Prostate gland (tissue), 2 donors: ENCODE data around the gene ADCY3. TPM values are rescaled to one million over a fixed set of nuclear protein-coding genes. Genes with fewer than 3 reads are reported as not detected.

Source experiments
- DNase-seq: peaks from one replicate; pipeline ENCODE4 v3.0.0-alpha.2; 2019; ENCODE audit warnings: low spot score
- H3K27ac ChIP-seq, 2 donors: fragments of 200-600 bp; sonication (generic); 2 replicates each; pipeline ENCODE4 v1.5.1; 2017 to 2019
- H3K27me3 ChIP-seq: fragments of 200-600 bp; sonication (generic); replicated peaks from 2 replicates; pipeline ENCODE4 v1.5.1; 2019; ENCODE audit not compliant: insufficient read depth
- H3K36me3 ChIP-seq, 2 donors: fragments of 200-600 bp; sonication (generic); 1 replicate in 1 of 2; 2 replicates in 1 of 2; pipeline versions ENCODE4 v1.5.1 to v1.8.1; 2017 to 2019
- H3K4me1 ChIP-seq: fragments of 200-600 bp; sonication (generic); replicated peaks from 2 replicates; pipeline ENCODE4 v1.5.1; 2019
- H3K4me3 ChIP-seq, 2 donors: fragments of 200-600 bp; sonication (generic); 2 replicates each; pipeline ENCODE4 v1.5.1; 2017 to 2019
- H3K9me3 ChIP-seq: fragments of 200-600 bp; sonication (generic); 2 replicates; pipeline ENCODE4 v1.5.1; 2017
- POLR2A ChIP-seq: fragments of 450-650 bp; IDR thresholded peaks from one replicate; pipeline ENCODE4 v1.6.1; 2016; ENCODE audit warnings: antibody characterized with exemption, mild to moderate bottlenecking
- POLR2AphosphoS5 ChIP-seq: sonication (generic); formaldehyde crosslinking; IDR thresholded peaks from one replicate; pipeline ENCODE4 v1.6.1; 2017; ENCODE audit warnings: antibody characterized with exemption
- WGBS: methylation state at CpG from one replicate; pipeline ENCODE4 v1.1.5; 2018; 5-methylcytosine and 5-hydroxymethylcytosine counted together
- intact Hi-C: fragments of 100-400 bp; cut with DNase I; formaldehyde crosslinking; loops from one replicate; pipeline ENCODE4 v1.14.2; 2022
- total RNA-seq, 2 donors: library from RNA; depleted of rRNA; stranded (reverse); fragments of >200 nt; gene quantifications; one replicate each; pipeline ENCODE4 v1.1.0, GENCODE V29; 2016
- TF ChIP-seq, protein P1 (sequence below), 4 experiments: fragments of 200-600 bp in 2 of 4; fragments of 450-650 bp in 2 of 4; sonication (generic) in 2 of 4; IDR thresholded peaks; 1 replicate in 3 of 4; 2 replicates in 1 of 4; pipeline ENCODE4 v1.5.1; 2016 to 2019; ENCODE audit warnings: antibody characterized with exemption in 4 of 4, mild to moderate bottlenecking in 2 of 4, moderate library complexity in 2 of 4

The ADCY3 gene
- total RNA-seq, 2 donors from 2014 or later = 20.8 to 44.3 TPM

DNA sequence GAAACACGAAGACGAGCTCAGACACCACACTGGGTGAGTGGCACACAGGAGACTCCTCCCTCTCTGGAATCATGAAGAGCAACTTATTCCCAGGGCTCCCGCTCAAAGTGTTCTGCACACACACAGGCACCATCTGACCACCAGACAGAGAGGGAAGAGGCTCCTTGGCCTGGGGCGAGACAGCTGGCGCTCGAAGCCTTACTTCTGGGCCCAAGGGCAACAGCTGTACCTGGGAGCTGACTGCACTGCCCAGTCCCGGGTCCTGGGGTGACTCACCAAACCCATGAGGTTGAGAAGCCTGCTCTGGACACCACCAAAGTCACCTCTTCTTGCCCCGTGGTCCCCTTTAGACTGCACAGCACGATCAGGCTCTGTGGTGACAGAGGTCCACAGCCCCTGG is 42.4 kb downstream of the ADCY3 start:
- intact Hi-C loops = no loop called here
- no peak for TF ChIP-seq POLR2AphosphoS5
- TF ChIP-seq, protein P1, sequence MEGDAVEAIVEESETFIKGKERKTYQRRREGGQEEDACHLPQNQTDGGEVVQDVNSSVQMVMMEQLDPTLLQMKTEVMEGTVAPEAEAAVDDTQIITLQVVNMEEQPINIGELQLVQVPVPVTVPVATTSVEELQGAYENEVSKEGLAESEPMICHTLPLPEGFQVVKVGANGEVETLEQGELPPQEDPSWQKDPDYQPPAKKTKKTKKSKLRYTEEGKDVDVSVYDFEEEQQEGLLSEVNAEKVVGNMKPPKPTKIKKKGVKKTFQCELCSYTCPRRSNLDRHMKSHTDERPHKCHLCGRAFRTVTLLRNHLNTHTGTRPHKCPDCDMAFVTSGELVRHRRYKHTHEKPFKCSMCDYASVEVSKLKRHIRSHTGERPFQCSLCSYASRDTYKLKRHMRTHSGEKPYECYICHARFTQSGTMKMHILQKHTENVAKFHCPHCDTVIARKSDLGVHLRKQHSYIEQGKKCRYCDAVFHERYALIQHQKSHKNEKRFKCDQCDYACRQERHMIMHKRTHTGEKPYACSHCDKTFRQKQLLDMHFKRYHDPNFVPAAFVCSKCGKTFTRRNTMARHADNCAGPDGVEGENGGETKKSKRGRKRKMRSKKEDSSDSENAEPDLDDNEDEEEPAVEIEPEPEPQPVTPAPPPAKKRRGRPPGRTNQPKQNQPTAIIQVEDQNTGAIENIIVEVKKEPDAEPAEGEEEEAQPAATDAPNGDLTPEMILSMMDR (IDR thresholded peaks at IDR 0.05) = no peak
- no peak for TF ChIP-seq POLR2A

DNA sequence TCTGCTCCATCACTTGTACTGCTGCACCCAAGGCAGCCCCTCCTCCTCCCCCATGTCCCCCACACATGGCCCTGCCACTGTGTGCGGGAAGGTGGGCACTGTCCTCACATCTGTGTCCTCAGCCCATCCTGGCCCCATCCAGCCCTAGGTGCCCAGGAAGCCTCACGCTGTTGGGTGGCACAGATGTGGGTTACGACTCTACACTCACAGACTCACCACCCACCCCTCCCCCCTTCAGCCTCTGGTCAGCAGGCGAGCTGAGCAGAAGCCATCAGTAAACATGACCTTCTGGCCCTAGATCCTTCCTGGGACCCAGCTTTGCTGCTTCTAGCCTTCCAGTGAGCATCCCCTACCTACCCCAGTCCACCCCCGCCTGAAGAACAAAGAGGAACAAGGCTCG is 43.0 kb downstream of the ADCY3 start:
- no peak for DNase-seq
- H3K27ac ChIP-seq = no peak overlapping the region
- intact Hi-C loops = no loop called here
- H3K4me3 ChIP-seq = no peak overlapping the region
- H3K9me3 ChIP-seq = no peaks in the 10 kb centered on the region
- 94% methylated on average over 6 of the region's 6 CpGs for WGBS
- no peaks in the 10 kb centered on the region for H3K27me3 ChIP-seq
- H3K4me1 ChIP-seq = no peaks in the 10 kb centered on the region
- TF ChIP-seq POLR2A (no peak), POLR2AphosphoS5 (no peak)
- TF ChIP-seq, protein P1 (IDR thresholded peaks at IDR 0.05) = no peak
- H3K36me3 ChIP-seq = no peaks in the 10 kb centered on the region

More for the DNA sequence above, 42.4 kb downstream of the ADCY3 start:
- no peaks in the 10 kb centered on the region for H3K36me3 ChIP-seq
- no peak overlapping the region for H3K27ac ChIP-seq
- WGBS = 92% methylated on average over 9 of the region's 9 CpGs
- DNase-seq = no peak
- no peaks in the 10 kb centered on the region for H3K9me3 ChIP-seq
- H3K4me3 ChIP-seq = no peak overlapping the region
- H3K4me1 ChIP-seq = no peaks in the 10 kb centered on the region
- H3K27me3 ChIP-seq = no peaks in the 10 kb centered on the region

- DNase-seq = no peak
- no peak overlapping the region for H3K27ac ChIP-seq
These were observed 44.1 kb downstream of the ADCY3 start for GRCh38 chr2:24875901-24876300.

DNA sequence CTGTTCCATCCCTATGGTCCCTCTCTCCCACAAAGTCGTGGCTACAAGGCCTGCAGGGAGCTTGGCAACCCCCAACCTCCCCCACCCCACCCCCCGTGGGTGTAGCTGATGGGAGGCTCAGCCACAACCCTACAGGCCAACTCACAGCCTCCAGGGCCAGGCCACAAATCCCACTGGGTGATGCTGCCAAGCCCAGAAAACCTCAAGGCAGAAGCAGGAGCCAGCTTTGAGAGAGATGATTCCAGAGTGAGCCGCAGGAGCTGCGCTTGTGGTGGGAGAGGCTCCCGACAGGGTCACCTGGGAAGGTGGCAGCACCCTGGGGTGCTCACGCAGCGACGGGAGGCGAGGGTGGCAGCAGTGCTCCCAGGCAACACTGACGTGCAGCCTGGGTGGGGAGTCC is 44.8 kb downstream of the ADCY3 start:
- H3K4me3 ChIP-seq = no peak overlapping the region
- H3K36me3 ChIP-seq = no peaks in the 10 kb centered on the region

More at GRCh38 chr2:24875901-24876300, 44.1 kb downstream of the ADCY3 start:
- H3K27me3 ChIP-seq = no peaks in the 10 kb centered on the region
- no peak overlapping the region for H3K4me3 ChIP-seq
- H3K4me1 ChIP-seq = no peaks in the 10 kb centered on the region
- 97% methylated on average over 2 of the region's 2 CpGs for WGBS
- intact Hi-C loops = no loop called here
- no peaks in the 10 kb centered on the region for H3K9me3 ChIP-seq
- TF ChIP-seq, protein P1 (IDR thresholded peaks at IDR 0.05) = no peak
- no peak for TF ChIP-seq POLR2A
- no peak for TF ChIP-seq POLR2AphosphoS5
- no peaks in the 10 kb centered on the region for H3K36me3 ChIP-seq

DNA sequence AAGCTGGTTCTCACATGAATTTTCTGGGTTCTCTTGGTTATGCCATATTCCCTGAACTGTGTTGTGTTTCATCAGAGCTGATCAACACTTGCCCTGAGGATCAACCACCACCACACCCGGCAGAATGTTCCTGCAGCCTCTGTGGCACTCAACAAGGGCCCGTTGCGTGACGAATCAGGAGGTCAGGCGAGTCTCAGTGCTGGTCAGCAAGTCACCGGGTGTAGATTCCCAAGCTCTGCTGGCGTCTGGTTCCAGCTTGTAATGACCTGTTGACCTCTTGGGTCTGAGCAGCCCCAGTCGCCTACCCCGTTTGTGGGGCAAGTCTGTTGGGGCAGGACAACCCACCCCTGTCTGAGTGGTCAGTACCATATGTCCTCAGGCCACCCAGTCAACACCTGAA is 46.0 kb downstream of the ADCY3 start:
- Histone ChIP-seq H3K27me3 (no peaks in the 10 kb centered on the region), H3K36me3 (no peaks in the 10 kb centered on the region), H3K4me3 (no peak overlapping the region), H3K4me1 (no peaks in the 10 kb centered on the region), H3K9me3 (no peaks in the 10 kb centered on the region), H3K27ac (no peak overlapping the region)
- intact Hi-C loops = no loop called here
- no peak for DNase-seq
- TF ChIP-seq, protein P1 (IDR thresholded peaks at IDR 0.05) = no peak
- TF ChIP-seq POLR2A (no peak), POLR2AphosphoS5 (no peak)
- WGBS = 91% methylated on average over 9 of the region's 9 CpGs

More for the DNA sequence above, 44.8 kb downstream of the ADCY3 start:
- H3K27ac ChIP-seq = no peak overlapping the region
- intact Hi-C loops = no loop called here
- WGBS = 92% methylated on average over 10 of the region's 10 CpGs
- TF ChIP-seq POLR2AphosphoS5 = no peak
- no peaks in the 10 kb centered on the region for H3K9me3 ChIP-seq
- H3K27me3 ChIP-seq = no peaks in the 10 kb centered on the region
- DNase-seq = no peak
- H3K4me1 ChIP-seq = no peaks in the 10 kb centered on the region
